H1 (cell line): ENCODE results near the gene SLC23A3. TPM values are rescaled to one million over a fixed set of nuclear protein-coding genes. Genes with fewer than 3 reads are reported as not detected.

Experiments
- CBX5 ChIP-seq: fragments of 300-800, 300-1000 bp; sonication (generic); IDR thresholded peaks from 2 replicates; pipeline ENCODE4 v1.7.1; 2016; ENCODE audit warnings: antibody characterized with exemption, low read length, low read depth
- CHD1 ChIP-seq: IDR thresholded peaks from 2 replicates; pipeline ENCODE4 v1.6.1; 2012; ENCODE audit warnings: low read depth, low read length, improper control_type of control experiment
- CREB1 ChIP-seq: IDR thresholded peaks from 2 replicates; pipeline ENCODE4 v1.6.1; 2012; ENCODE audit warnings: inconsistent platforms
- EZH2 ChIP-seq: fragments of 200-600 bp; sonication (generic); IDR thresholded peaks from 2 replicates; pipeline ENCODE4 v1.7.1; 2012; ENCODE audit warnings: low read depth, mild to moderate bottlenecking, moderate library complexity, low read length, inconsistent platforms; ENCODE audit not compliant: severe bottlenecking
- RAD21 ChIP-seq, 2 experiments: IDR thresholded peaks in 1 of 2; conservative IDR thresholded peaks in 1 of 2; 2 replicates each; pipeline ENCODE4 v1.6.1; 2011; ENCODE audit warnings: low read depth in 2 of 2, low read length in 2 of 2, improper control_type of control experiment in 1 of 2, inconsistent platforms in 1 of 2, mild to moderate bottlenecking in 1 of 2, moderate library complexity in 1 of 2
- RNF2 ChIP-seq: fragments of 200-900, 300-1000 bp; sonication (generic); IDR thresholded peaks from 2 replicates; pipeline ENCODE4 v1.7.1; 2016; ENCODE audit warnings: borderline replicate concordance, low read depth, mild to moderate bottlenecking, antibody characterized with exemption, low read length; ENCODE audit not compliant: poor library complexity, severe bottlenecking; ENCODE audit errors: missing control alignments
- RXRA ChIP-seq: IDR thresholded peaks from 2 replicates; pipeline ENCODE4 v1.6.1; 2011; ENCODE audit warnings: low read depth, mild to moderate bottlenecking, low read length, moderate library complexity; ENCODE audit not compliant: insufficient read depth
- SIX5 ChIP-seq: IDR thresholded peaks from 2 replicates; pipeline ENCODE4 v1.6.1; 2011; ENCODE audit warnings: mild to moderate bottlenecking, low read depth, low read length
- SP4 ChIP-seq: IDR thresholded peaks from 2 replicates; pipeline ENCODE4 v1.6.1; 2012; ENCODE audit warnings: low read length, inconsistent platforms
- SUZ12 ChIP-seq: fragments of 200-600 bp; sonication (generic); IDR thresholded peaks from 2 replicates; pipeline ENCODE4 v1.6.1; 2012; ENCODE audit warnings: mild to moderate bottlenecking, inconsistent platforms, low read length, moderate library complexity, mixed read lengths
- TBP ChIP-seq: IDR thresholded peaks from 2 replicates; pipeline ENCODE4 v1.6.1; 2011; ENCODE audit warnings: low read depth, low read length, improper control_type of control experiment
- YY1 ChIP-seq: IDR thresholded peaks from 2 replicates; pipeline ENCODE4 v1.6.1; 2011; ENCODE audit warnings: low read depth, mild to moderate bottlenecking, low read length
- polyA plus RNA-seq, 7 experiments: library from polyadenylated mRNA; depleted of rRNA in 3 of 7; stranded (reverse) in 5 of 7; unstranded in 2 of 7; fragments of >200 nt in 5 of 7; fragments of 200-250 nt in 2 of 7; gene quantifications; 1 replicate in 5 of 7; 2 replicates in 1 of 7; 4 replicates in 1 of 7; pipeline versions ENCODE4 v1.2.1 to v1.2.3, GENCODE V29; 2011 to 2013; ENCODE audit warnings: missing spikeins in 2 of 7, mixed read lengths in 2 of 7
- total RNA-seq: library from RNA; stranded (reverse); fragmentation: NEBNext Ultra II Directional; extraction: Animal tissue kit (Norgen Biotek cat#: 25700); gene quantifications from 2 replicates; pipeline ENCODE4 v1.2.1, GENCODE V29; 2021

The SLC23A3 gene
- total and polyA plus RNA-seq, 2 of the 8 experiments (the other 6 are each of a cell fraction or from before 2014, with no cell fraction given) = 0.35 to 0.84 TPM

DNA sequence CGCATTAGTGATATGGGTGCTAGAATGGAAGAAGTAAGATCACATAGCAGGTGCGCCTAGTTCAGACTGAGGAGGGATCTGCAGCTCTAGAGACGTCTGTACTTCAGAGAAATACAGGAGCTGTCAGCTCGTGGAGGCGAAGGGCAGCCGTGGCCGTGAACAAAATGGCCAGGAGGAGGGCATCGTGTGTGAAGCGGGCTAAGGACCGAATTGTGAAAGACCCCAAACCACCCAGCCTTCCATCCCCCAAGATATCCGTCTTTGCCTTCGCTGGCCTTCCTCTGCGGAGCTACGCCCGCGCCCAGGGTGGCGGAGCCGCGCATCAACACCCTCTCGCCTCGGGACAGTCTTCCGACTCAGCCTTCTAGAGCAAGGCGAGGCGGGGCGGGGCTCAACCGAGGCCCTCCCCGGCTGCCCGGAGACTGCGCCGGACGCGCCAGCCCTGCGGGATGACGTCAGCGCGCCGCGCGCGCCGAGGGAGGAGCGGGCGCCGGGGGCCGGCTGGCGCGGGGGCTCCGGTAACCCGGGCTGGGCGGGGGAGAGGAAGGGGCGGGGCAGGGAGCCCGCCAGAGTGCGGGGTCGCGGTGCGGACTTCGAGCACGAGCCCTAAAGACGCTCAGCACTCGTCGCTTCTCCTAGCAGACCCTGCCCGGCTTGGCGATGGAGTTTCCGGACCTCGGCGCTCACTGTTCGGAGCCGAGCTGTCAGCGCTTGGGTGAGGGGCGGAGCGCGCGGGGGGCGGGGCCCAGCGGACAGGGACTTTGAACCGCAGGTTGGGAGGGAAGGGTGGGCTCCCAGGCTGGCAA lies 36.7 kb upstream of the SLC23A3 start, which contains the start of gene ZFAND2B (continued):
- TF ChIP-seq RAD21 (IDR thresholded peaks at IDR 0.05 in 1 of 2, conservative IDR thresholded peaks at IDR 0.05 in 1 of 2; ENCODE audit: low read depth in 2 of 2, low read length in 2 of 2) (peak in 1 of 2 experiments; percentile 15; a peak in 1 of 4 replicates), SIX5 (no peak), YY1 (no peak), CHD1 (no peak), CREB1 (peak; percentile 87), RXRA (no peak), EZH2 (no peak), TBP (peak; percentile 58; the same call in 1 of the 2 replicates), CBX5 (no peak), SUZ12 (no peak), RNF2 (no peak), SP4 (no peak; the same call in 1 of the 2 replicates)
